RWPE2 (cell line): ENCODE data around the gene ATRN.

Source experiments
- ATAC-seq: fragments of 200-7000 bp; cut with Tn5 transposase; 3 replicates; pipeline ENCODE4 v1.9.1; 2021; ENCODE audit warnings: low read depth
- DNase-seq: peaks from one replicate; pipeline ENCODE4 v3.0.0-alpha.2; 2020; ENCODE audit warnings: low spot score
- H3K27ac ChIP-seq: fragments of 450-650 bp; 2 replicates; pipeline ENCODE4 v1.5.1; 2017; ENCODE audit warnings: mild to moderate bottlenecking; ENCODE audit not compliant: poor library complexity, severe bottlenecking
- H3K27me3 ChIP-seq: fragments of 250-450 bp; sonication (Bioruptor Pico); 2 replicates; pipeline ENCODE4 v1.5.1; 2021; ENCODE audit warnings: mild to moderate bottlenecking, moderate library complexity; ENCODE audit not compliant: insufficient read depth, poor library complexity, severe bottlenecking
- H3K36me3 ChIP-seq: fragments of 250-450 bp; sonication (Bioruptor Pico); 2 replicates; pipeline ENCODE4 v1.5.1; 2020; ENCODE audit warnings: low read depth, mild to moderate bottlenecking, moderate library complexity
- H3K4me1 ChIP-seq: fragments of 250-450 bp; sonication (Bioruptor Pico); 2 replicates; pipeline ENCODE4 v1.5.1; 2021; ENCODE audit warnings: mild to moderate bottlenecking, moderate library complexity; ENCODE audit not compliant: insufficient read depth, poor library complexity, severe bottlenecking
- H3K4me3 ChIP-seq: fragments of 250-450 bp; sonication (Bioruptor Pico); 2 replicates; pipeline ENCODE4 v1.5.1; 2021; ENCODE audit warnings: mild to moderate bottlenecking, moderate library complexity; ENCODE audit not compliant: severe bottlenecking
- H3K9me3 ChIP-seq: fragments of 250-450 bp; sonication (Bioruptor Pico); 2 replicates; pipeline ENCODE4 v1.5.1; 2021; ENCODE audit warnings: mild to moderate bottlenecking, moderate library complexity; ENCODE audit not compliant: severe bottlenecking
- CTCF ChIP-seq: fragments of 450-650 bp; IDR thresholded peaks from one replicate; pipeline ENCODE4 v1.5.1; 2017; ENCODE audit warnings: mild to moderate bottlenecking, moderate library complexity; ENCODE audit not compliant: poor library complexity, severe bottlenecking

ATRN gene

GRCh38 chr20:3616250-3616649 lies 145.4 kb downstream of the ATRN start:
- Histone ChIP-seq H3K4me3 (no peak overlapping the region), H3K27me3 (no peaks in the 10 kb centered on the region), H3K36me3 (0 out of 2 replicates have a peak, but pooled peaks cover 3% of the 10 kb centered on the region), H3K9me3 (no peaks in the 10 kb centered on the region), H3K27ac (no peak overlapping the region), H3K4me1 (peaks cover 6% of the 10 kb centered on the region)
- DNase-seq = no peak
- no peak for TF ChIP-seq CTCF
- no peak; the same call in 2 of the 3 replicates for ATAC-seq

GRCh38 chr20:3621111-3621510 lies 150.3 kb downstream of the ATRN start:
- Histone ChIP-seq H3K36me3 (no peaks in the 10 kb centered on the region), H3K4me3 (no peak overlapping the region), H3K4me1 (no peaks in the 10 kb centered on the region), H3K27ac (no peak overlapping the region), H3K27me3 (no peaks in the 10 kb centered on the region), H3K9me3 (no peaks in the 10 kb centered on the region)
- ATAC-seq (no peak), DNase-seq (no peak)
- no peak for TF ChIP-seq CTCF

GRCh38 chr20:3622406-3622805 lies 151.6 kb downstream of the ATRN start:
- H3K27me3 ChIP-seq = no peaks in the 10 kb centered on the region
- no peak for TF ChIP-seq CTCF
- H3K4me1 ChIP-seq = no peaks in the 10 kb centered on the region
- no peak overlapping the region for H3K4me3 ChIP-seq
- H3K27ac ChIP-seq = no peak overlapping the region
- no peak for ATAC-seq
- H3K9me3 ChIP-seq = no peaks in the 10 kb centered on the region
- no peaks in the 10 kb centered on the region for H3K36me3 ChIP-seq
- DNase-seq = no peak

- no peak overlapping the region for H3K27ac ChIP-seq
- no peak for DNase-seq
- no peak overlapping the region for H3K4me3 ChIP-seq
- H3K36me3 ChIP-seq = no peaks in the 10 kb centered on the region
- TF ChIP-seq CTCF = no peak
- H3K4me1 ChIP-seq = no peaks in the 10 kb centered on the region
- no peaks in the 10 kb centered on the region for H3K9me3 ChIP-seq
- no peaks in the 10 kb centered on the region for H3K27me3 ChIP-seq
- ATAC-seq = no peak
Measured at GRCh38 chr20:3627476-3627875, 156.7 kb downstream of the ATRN start.

- Histone ChIP-seq H3K9me3 (no peaks in the 10 kb centered on the region), H3K36me3 (peaks cover 3% of the 10 kb centered on the region; the same call in 1 of the 2 replicates), H3K4me3 (no peak overlapping the region), H3K27me3 (no peaks in the 10 kb centered on the region), H3K27ac (no peak overlapping the region), H3K4me1 (no peaks in the 10 kb centered on the region)
- TF ChIP-seq CTCF = no peak
- ATAC-seq (no peak), DNase-seq (no peak)
Measured at GRCh38 chr20:3628502-3629314, 157.9 kb downstream of the ATRN start.
